Upper lobe of left lung (tissue), 6 donors: Measurements from ENCODE around the gene CFAP58. TPM values are rescaled to one million over a fixed set of nuclear protein-coding genes. Genes with fewer than 3 reads are reported as not detected.

Experiments
- ATAC-seq, 2 donors: fragments of 200-7000 bp; cut with Tn5 transposase; one replicate each; pipeline ENCODE4 v1.9.1; 2022; ENCODE audit warnings: mild to moderate bottlenecking in 2 of 2, moderate library complexity in 2 of 2; ENCODE audit not compliant: low FRiP score in 2 of 2
- DNase-seq, 2 donors: peaks; one replicate each; pipeline ENCODE4 v3.0.0-alpha.2; 2019 to 2020
- H3K27ac ChIP-seq, 4 donors: fragments of 200-600 bp; sonication (generic); one replicate each; pipeline ENCODE4 v1.5.1; 2016 to 2019
- H3K27me3 ChIP-seq, 4 donors: fragments of 200-600 bp; sonication (generic); one replicate each; pipeline ENCODE4 v1.5.1; 2017 to 2019
- H3K36me3 ChIP-seq, 4 donors: fragments of 200-600 bp; sonication (generic); one replicate each; pipeline ENCODE4 v1.5.1; 2016 to 2019
- H3K4me1 ChIP-seq, 4 donors: fragments of 200-600 bp; sonication (generic); one replicate each; pipeline ENCODE4 v1.5.1; 2018 to 2019
- H3K4me3 ChIP-seq, 4 donors: fragments of 200-600 bp; sonication (generic); one replicate each; pipeline ENCODE4 v1.5.1; 2017 to 2019; ENCODE audit warnings: mild to moderate bottlenecking in 2 of 4, moderate library complexity in 1 of 4
- H3K9me3 ChIP-seq, 4 donors: fragments of 200-600 bp; sonication (generic); one replicate each; pipeline ENCODE4 v1.5.1; 2018 to 2019
- CTCF ChIP-seq, 6 experiments: fragments of 450-650 bp in 4 of 6; fragments of 200-600 bp in 2 of 6; sonication (generic) in 2 of 6; IDR thresholded peaks; one replicate each; pipeline ENCODE4 v1.5.1; 2016 to 2019; ENCODE audit warnings: antibody characterized with exemption in 6 of 6
- EP300 ChIP-seq, 4 donors: sonication (generic); formaldehyde crosslinking; IDR thresholded peaks; one replicate each; pipeline ENCODE4 v1.5.1; 2017; ENCODE audit warnings: antibody characterized with exemption in 4 of 4, control low read depth in 2 of 4
- POLR2A ChIP-seq, 4 donors: fragments of 450-650 bp; IDR thresholded peaks; one replicate each; pipeline ENCODE4 v1.5.1; 2016 to 2017; ENCODE audit warnings: antibody characterized with exemption in 4 of 4, mild to moderate bottlenecking in 2 of 4
- POLR2AphosphoS5 ChIP-seq, 2 donors: sonication (generic); formaldehyde crosslinking; IDR thresholded peaks; one replicate each; pipeline ENCODE4 v1.5.1; 2017; ENCODE audit warnings: antibody characterized with exemption in 2 of 2
- WGBS, 2 donors: methylation state at CpG; one replicate each; pipeline ENCODE4 v1.1.5; 2017 to 2018; 5-methylcytosine and 5-hydroxymethylcytosine counted together
- total RNA-seq, 6 donors: library from RNA; depleted of rRNA in 4 of 6; stranded (reverse); fragments of >200 nt in 4 of 6; gene quantifications; one replicate each; pipeline versions ENCODE4 v1.1.0 to v1.2.1, GENCODE V29; 2016 to 2021
- donor health status: DM: no; HTN: no; CAD: no; lungs with moderate emphysema.
- donor health status: DM: no; HTN: yes; CAD: no; lungs with severe emphysema.

CFAP58 gene
- total RNA-seq, 6 donors from 2014 or later = 0.14 to 11.0 (median 1.0) TPM

GRCh38 chr10:104317726-104318299 is 35.8 kb upstream of the CFAP58 start:
- peaks cover 65 to 85% (median 69%) of the 10 kb centered on the region in 4 donors for H3K4me1 ChIP-seq
- WGBS, 2 donors = 78 to 81% methylated on average over 6 to 7 of the region's 7 CpGs
- H3K36me3 ChIP-seq = peaks cover 19 to 36% (median 34%) of the 10 kb centered on the region in 4 donors
- H3K27ac ChIP-seq = peak overlapping the region in 3 of 4 donors; percentile 15 to 52 (median 40)
- no peaks in the 10 kb centered on the region for H3K27me3 ChIP-seq
- H3K4me3 ChIP-seq = no peak overlapping the region
- H3K9me3 ChIP-seq = no peaks in the 10 kb centered on the region
- no peak for DNase-seq
- no peak for ATAC-seq
- TF ChIP-seq CTCF (IDR thresholded peaks at IDR 0.05) = no peak
- no peak for TF ChIP-seq EP300 (IDR thresholded peaks at IDR 0.05)
- no peak for TF ChIP-seq POLR2AphosphoS5 (IDR thresholded peaks at IDR 0.05)
- no peak for TF ChIP-seq POLR2A (IDR thresholded peaks at IDR 0.05)

GRCh38 chr10:104318326-104318725 is 35.3 kb upstream of the CFAP58 start:
- ATAC-seq = no peak
- H3K4me3 ChIP-seq = no peak overlapping the region
- peaks cover 19 to 31% (median 28%) of the 10 kb centered on the region in 4 donors for H3K36me3 ChIP-seq
- TF ChIP-seq CTCF (IDR thresholded peaks at IDR 0.05) (no peak), POLR2A (IDR thresholded peaks at IDR 0.05) (no peak), EP300 (IDR thresholded peaks at IDR 0.05) (no peak), POLR2AphosphoS5 (IDR thresholded peaks at IDR 0.05) (no peak)
- 74 to 90% methylated on average over 5 of the region's 5 CpGs for WGBS, 2 donors
- H3K27me3 ChIP-seq = no peaks in the 10 kb centered on the region
- H3K9me3 ChIP-seq = no peaks in the 10 kb centered on the region
- DNase-seq = no peak
- peak overlapping the region in 3 of 4 donors; percentile 15 to 70 (median 52) for H3K27ac ChIP-seq
- peaks cover 68 to 87% (median 70%) of the 10 kb centered on the region in 4 donors for H3K4me1 ChIP-seq

GRCh38 chr10:104318810-104319741 is 34.6 kb upstream of the CFAP58 start:
- H3K4me3 ChIP-seq = no peak overlapping the region
- H3K4me1 ChIP-seq = peaks cover 76 to 89% (median 77%) of the 10 kb centered on the region in 4 donors
- H3K9me3 ChIP-seq = no peaks in the 10 kb centered on the region
- peak overlapping the region; percentile 52 to 70 (median 58) for H3K27ac ChIP-seq
- peak in 1 of 2 donors; percentile 70 for TF ChIP-seq POLR2AphosphoS5 (IDR thresholded peaks at IDR 0.05)
- TF ChIP-seq CTCF (IDR thresholded peaks at IDR 0.05) = no peak
- TF ChIP-seq EP300 (IDR thresholded peaks at IDR 0.05) = peak in 2 of 4 donors; percentile 71 to 75
- no peak for TF ChIP-seq POLR2A (IDR thresholded peaks at IDR 0.05)
- DNase-seq (no peak), ATAC-seq (no peak)
- H3K27me3 ChIP-seq = no peaks in the 10 kb centered on the region
- H3K36me3 ChIP-seq = peaks cover 17 to 26% (median 22%) of the 10 kb centered on the region in 4 donors
- WGBS, 2 donors = 57 to 61% methylated on average over 19 of the region's 19 CpGs

- ATAC-seq (no peak), DNase-seq (no peak)
- TF ChIP-seq POLR2AphosphoS5 (IDR thresholded peaks at IDR 0.05) = no peak
- no peak for TF ChIP-seq EP300 (IDR thresholded peaks at IDR 0.05)
- TF ChIP-seq POLR2A (IDR thresholded peaks at IDR 0.05) = no peak
- no peak for TF ChIP-seq CTCF (IDR thresholded peaks at IDR 0.05)
- Histone ChIP-seq H3K4me1 (peaks cover 97 to 100% (median 98%) of the 10 kb centered on the region in 4 donors), H3K9me3 (no peaks in the 10 kb centered on the region), H3K27me3 (no peaks in the 10 kb centered on the region), H3K27ac (peak overlapping the region; percentile 70 to 100 (median 94)), H3K4me3 (no peak overlapping the region), H3K36me3 (peaks cover 0 to 12% (median under 1%) of the 10 kb centered on the region in 4 donors)
- 68 to 70% methylated on average over 2 to 6 of the region's 6 CpGs for WGBS, 2 donors
Measured at GRCh38 chr10:104321226-104321625, 32.4 kb upstream of the CFAP58 start.
